ENCODE measurements around the gene RABEP2. TPM values are rescaled to one million over a fixed set of nuclear protein-coding genes. Genes with fewer than 3 reads are reported as not detected.

The RABEP2 gene, protein sequence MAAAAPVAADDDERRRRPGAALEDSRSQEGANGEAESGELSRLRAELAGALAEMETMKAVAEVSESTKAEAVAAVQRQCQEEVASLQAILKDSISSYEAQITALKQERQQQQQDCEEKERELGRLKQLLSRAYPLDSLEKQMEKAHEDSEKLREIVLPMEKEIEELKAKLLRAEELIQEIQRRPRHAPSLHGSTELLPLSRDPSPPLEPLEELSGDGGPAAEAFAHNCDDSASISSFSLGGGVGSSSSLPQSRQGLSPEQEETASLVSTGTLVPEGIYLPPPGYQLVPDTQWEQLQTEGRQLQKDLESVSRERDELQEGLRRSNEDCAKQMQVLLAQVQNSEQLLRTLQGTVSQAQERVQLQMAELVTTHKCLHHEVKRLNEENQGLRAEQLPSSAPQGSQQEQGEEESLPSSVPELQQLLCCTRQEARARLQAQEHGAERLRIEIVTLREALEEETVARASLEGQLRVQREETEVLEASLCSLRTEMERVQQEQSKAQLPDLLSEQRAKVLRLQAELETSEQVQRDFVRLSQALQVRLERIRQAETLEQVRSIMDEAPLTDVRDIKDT
- 33.1 and 36.9 TPM in 2 replicates for total RNA-seq

GRCh38 chr16:28924762-28925385, at the start of gene RABEP2:
Gene RABEP2, minus strand, starts transcription at chr16:28925238. Its CDS starts 75 bp downstream, at chr16:28925163.

GRCh38 chr16:28974437-28975157, 49.6 kb upstream of the RABEP2 start, which contains the start of gene SPNS1:
Gene SPNS1, plus strand, starts transcription at chr16:28974778. Its CDS starts 374 bp downstream, at chr16:28975152.

DNA sequence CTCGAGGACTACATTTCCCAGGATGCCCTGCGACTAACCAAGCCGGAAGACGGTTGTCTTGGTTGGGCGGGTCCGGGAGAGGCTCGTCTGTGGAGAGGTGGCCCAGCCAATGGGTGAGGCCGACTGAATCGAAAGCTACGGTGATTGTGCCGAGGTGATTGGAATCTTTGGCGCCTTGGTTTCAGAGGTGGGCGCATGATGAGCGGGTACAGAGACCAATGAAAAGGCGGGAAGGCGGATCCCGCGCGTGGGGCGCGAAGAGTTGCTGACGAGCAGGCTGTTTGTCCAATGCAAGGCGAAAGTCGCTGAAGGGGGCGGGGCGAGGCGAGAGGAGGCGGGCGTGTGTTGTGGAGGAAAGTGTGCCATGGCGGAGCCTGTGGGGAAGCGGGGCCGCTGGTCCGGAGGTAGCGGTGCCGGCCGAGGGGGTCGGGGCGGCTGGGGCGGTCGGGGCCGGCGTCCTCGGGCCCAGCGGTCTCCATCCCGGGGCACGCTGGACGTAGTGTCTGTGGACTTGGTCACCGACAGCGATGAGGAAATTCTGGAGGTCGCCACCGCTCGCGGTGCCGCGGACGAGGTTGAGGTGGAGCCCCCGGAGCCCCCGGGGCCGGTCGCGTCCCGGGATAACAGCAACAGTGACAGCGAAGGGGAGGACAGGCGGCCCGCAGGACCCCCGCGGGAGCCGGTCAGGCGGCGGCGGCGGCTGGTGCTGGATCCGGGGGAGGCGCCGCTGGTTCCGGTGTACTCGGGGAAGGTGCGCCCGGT, 25.8 kb upstream of the RABEP2 start, which contains the start of gene NFATC2IP:
TSS of gene NFATC2IP (plus strand) at position 290 of the 762 bp plus-strand sequence. CDS start at position 365, 75 bp downstream.

GRCh38 chr16:28931801-28932225, 6.8 kb upstream of the RABEP2 start, which contains the start of gene CD19:
Gene CD19, plus strand, starts transcription at chr16:28931971. Its CDS starts 30 bp downstream, at chr16:28932001.

DNA sequence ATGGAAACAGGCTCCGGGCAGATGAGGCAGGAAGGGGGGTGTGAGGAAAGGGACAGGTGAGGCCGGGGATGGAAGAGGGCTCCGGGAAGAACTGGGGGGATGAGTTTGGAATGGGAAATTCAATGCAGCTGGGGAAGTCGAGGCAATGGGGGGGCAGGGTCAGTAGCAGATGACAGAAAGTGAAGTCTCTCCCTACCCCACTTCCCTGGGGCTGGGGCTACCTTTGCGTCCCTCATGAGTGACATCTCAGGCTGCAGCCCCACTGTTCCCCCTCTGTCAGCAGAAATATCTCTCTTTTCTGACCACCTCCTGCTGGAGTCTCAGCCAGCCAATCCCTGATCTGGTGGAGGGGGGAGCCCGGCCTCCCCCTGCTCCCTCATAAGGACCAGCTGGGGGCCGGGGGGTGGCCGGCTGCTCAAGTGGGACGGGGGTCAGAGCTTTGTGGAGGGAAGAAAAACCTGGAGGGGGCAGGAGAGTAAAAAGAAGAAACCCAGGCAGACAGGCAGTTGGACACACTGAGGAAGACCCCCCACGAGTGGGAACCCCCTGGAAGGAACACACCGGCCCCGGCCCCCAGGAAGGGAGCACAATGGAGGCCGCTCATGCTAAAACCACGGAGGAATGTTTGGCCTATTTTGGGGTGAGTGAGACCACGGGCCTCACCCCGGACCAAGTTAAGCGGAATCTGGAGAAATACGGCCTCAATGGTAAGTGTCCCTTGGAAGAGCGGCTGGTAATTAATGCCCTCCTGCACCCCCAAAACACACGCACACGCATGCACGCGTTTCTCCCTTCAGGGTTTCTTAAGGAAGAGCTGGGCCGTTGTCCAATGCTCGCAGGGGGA, 46.7 kb downstream of the RABEP2 start, which contains the start of gene ATP2A1:
TSS of gene ATP2A1 (plus strand) at position 406 of the 844 bp plus-strand sequence. CDS start at position 590, 184 bp downstream.

Other genes with a start within 250 kb of the RABEP2 start
- gene EIF3C, start 213.8 kb downstream of the RABEP2 start, total RNA-seq: 197 and 204 TPM in 2 replicates
- gene NPIPB9, start 173.5 kb downstream of the RABEP2 start, total RNA-seq: 0.87 and 1.7 TPM in 2 replicates
- gene ATXN2L, start 102.2 kb downstream of the RABEP2 start, total RNA-seq: 19.4 and 20.2 TPM in 2 replicates
- gene TUFM, start 78.9 kb downstream of the RABEP2 start, total RNA-seq: 88.3 and 107 TPM in 2 replicates
- gene SH2B1, start 61.4 kb downstream of the RABEP2 start, total RNA-seq: 6.6 and 8.2 TPM in 2 replicates
- 0.17 TPM in 1 of 2 replicates, not detected in the other for gene ATP2A1, start 46.8 kb downstream of the RABEP2 start, total RNA-seq
- not detected in 2 replicates for gene CD19, start 6.7 kb upstream of the RABEP2 start, total RNA-seq
- gene NFATC2IP, start 25.7 kb upstream of the RABEP2 start, total RNA-seq: 21.9 and 22.3 TPM in 2 replicates
- 21.9 and 22.0 TPM in 2 replicates for gene SPNS1, start 49.5 kb upstream of the RABEP2 start, total RNA-seq
- 0.43 and 0.52 TPM in 2 replicates for gene LAT, start 59.8 kb upstream of the RABEP2 start, total RNA-seq

All from dermis lymphatic vessel endothelial cell (primary cell).